KMS-11 (cell line): ENCODE results near the gene SPAG17.

Experiments used
- H2AFZ ChIP-seq: fragments of 200-600 bp; sonication (generic); 2 replicates; pipeline ENCODE4 v1.6.1; 2016; ENCODE audit warnings: antibody characterized with exemption, mixed run types, low read depth
- H3K27ac ChIP-seq: fragments of 200-600 bp; sonication (generic); 2 replicates; pipeline ENCODE4 v1.6.1; 2016; ENCODE audit warnings: mild to moderate bottlenecking, mixed run types
- H3K27me3 ChIP-seq: fragments of 200-600 bp; sonication (generic); 2 replicates; pipeline ENCODE4 v1.6.1; 2017; ENCODE audit warnings: mild to moderate bottlenecking, low read depth, mixed run types, moderate library complexity; ENCODE audit not compliant: insufficient read depth
- H3K36me3 ChIP-seq: fragments of 200-600 bp; sonication (generic); 2 replicates; pipeline ENCODE4 v1.6.1; 2017; ENCODE audit warnings: mild to moderate bottlenecking, mixed run types; ENCODE audit not compliant: insufficient read depth
- H3K4me1 ChIP-seq: fragments of 200-600 bp; sonication (generic); 2 replicates; pipeline ENCODE4 v1.6.1; 2016; ENCODE audit warnings: mild to moderate bottlenecking, low read depth, mixed run types; ENCODE audit not compliant: poor library complexity, severe bottlenecking
- H3K4me2 ChIP-seq: fragments of 200-600 bp; sonication (generic); 2 replicates; pipeline ENCODE4 v1.7.0; 2016; ENCODE audit warnings: mild to moderate bottlenecking, mixed run types
- H3K4me3 ChIP-seq: fragments of 200-600 bp; sonication (generic); IDR thresholded peaks from 2 replicates; pipeline ENCODE4 v1.6.1; 2017; ENCODE audit warnings: low read depth, low read length, mixed read lengths; ENCODE audit not compliant: insufficient read depth
- H3K79me2 ChIP-seq: fragments of 200-600 bp; sonication (generic); 2 replicates; pipeline ENCODE4 v1.6.1; 2016; ENCODE audit warnings: low read depth, mixed run types; ENCODE audit not compliant: insufficient read depth
- H3K9ac ChIP-seq: fragments of 200-600 bp; sonication (generic); 2 replicates; pipeline ENCODE4 v1.6.1; 2016; ENCODE audit warnings: mild to moderate bottlenecking, mixed run types
- H4K20me1 ChIP-seq: fragments of 200-600 bp; sonication (generic); 2 replicates; pipeline ENCODE4 v1.6.1; 2016; ENCODE audit warnings: mild to moderate bottlenecking, mixed run types; ENCODE audit not compliant: insufficient read depth
- CTCF ChIP-seq: fragments of 200-600 bp; sonication (generic); conservative IDR thresholded peaks from 2 replicates; pipeline ENCODE4 v1.6.1; 2017; ENCODE audit warnings: low read depth, mild to moderate bottlenecking, antibody characterized with exemption, low read length, moderate library complexity, mixed read lengths

Gene SPAG17

DNA sequence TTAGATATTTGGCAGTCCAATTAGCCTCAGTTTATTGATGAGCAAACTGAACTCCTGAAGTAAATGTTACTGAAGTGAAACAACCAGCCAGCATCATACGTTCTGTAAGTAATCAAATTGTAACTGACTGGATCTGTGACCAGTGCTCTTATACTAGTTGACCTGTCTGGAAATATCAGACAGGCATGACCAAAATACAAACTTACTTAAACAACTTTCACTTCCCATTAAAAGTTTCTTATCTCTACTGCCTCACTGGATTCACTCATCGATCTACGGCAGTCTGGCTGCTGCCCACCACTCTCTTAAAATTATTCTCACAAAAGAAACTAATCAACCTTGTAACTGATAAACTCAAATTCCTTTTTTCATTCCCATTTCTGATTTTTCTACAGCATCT lies 199.1 kb downstream of the SPAG17 start:
- no peak overlapping the region for H3K9ac ChIP-seq
- H3K36me3 ChIP-seq = no peaks in the 10 kb centered on the region
- H3K27me3 ChIP-seq = no peaks in the 10 kb centered on the region
- H3K4me2 ChIP-seq = no peak overlapping the region
- H4K20me1 ChIP-seq = no peaks in the 10 kb centered on the region
- no peak for TF ChIP-seq CTCF
- no peaks in the 10 kb centered on the region for H3K79me2 ChIP-seq
- no peak overlapping the region for H3K4me3 ChIP-seq
- H3K27ac ChIP-seq = no peak overlapping the region
- no peaks in the 10 kb centered on the region for H3K4me1 ChIP-seq
- no peak overlapping the region for H2AFZ ChIP-seq

- H3K4me3 ChIP-seq = no peak overlapping the region
- H3K36me3 ChIP-seq = no peaks in the 10 kb centered on the region
- no peak overlapping the region for H3K9ac ChIP-seq
- no peak overlapping the region for H3K4me2 ChIP-seq
- no peaks in the 10 kb centered on the region for H3K79me2 ChIP-seq
- no peaks in the 10 kb centered on the region for H3K4me1 ChIP-seq
- H3K27ac ChIP-seq = no peak overlapping the region
- no peaks in the 10 kb centered on the region for H4K20me1 ChIP-seq
- no peak for TF ChIP-seq CTCF
- H2AFZ ChIP-seq = no peak overlapping the region
- no peaks in the 10 kb centered on the region for H3K27me3 ChIP-seq
These were observed 199.8 kb downstream of the SPAG17 start for GRCh38 chr1:117985239-117985638.

DNA sequence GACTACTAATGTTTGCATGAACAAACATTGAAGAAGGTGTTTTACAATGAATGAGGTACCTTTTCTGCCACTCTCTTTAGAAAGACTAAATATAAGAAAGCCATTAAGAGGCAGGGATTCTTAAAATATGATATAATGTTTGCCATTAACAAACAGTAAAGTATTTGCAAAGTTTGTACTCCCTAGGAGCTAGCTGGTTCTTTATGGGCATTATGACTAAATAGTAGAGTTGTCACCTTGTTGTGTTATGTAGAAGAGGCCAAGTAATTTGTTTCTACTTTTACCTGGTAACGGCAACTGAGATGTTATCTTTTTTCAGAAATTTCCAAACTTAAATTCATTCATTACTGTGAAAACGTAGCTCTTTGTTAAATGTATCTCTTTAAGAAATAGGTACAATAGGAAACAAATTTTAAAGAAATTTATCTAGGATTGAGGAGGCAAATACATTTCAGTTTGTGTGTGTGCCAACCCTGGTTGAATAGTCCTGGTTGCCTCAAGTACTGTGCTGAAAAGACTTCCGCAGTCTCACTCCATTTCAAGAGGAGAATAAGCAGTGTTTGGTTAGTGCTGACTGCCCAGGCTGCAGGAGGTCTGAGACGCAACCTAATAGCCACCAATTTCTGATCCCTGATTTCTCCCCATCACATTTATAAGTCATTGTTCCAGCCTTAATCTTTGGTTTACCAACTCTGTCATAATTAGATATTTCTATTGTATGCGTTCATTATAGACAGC lies 203.4 kb downstream of the SPAG17 start:
- no peaks in the 10 kb centered on the region for H3K4me1 ChIP-seq
- no peaks in the 10 kb centered on the region for H3K27me3 ChIP-seq
- no peak overlapping the region for H3K27ac ChIP-seq
- H3K79me2 ChIP-seq = no peaks in the 10 kb centered on the region
- H2AFZ ChIP-seq = no peak overlapping the region
- H3K4me2 ChIP-seq = no peak overlapping the region
- H3K4me3 ChIP-seq = no peak overlapping the region
- no peaks in the 10 kb centered on the region for H4K20me1 ChIP-seq
- H3K36me3 ChIP-seq = no peaks in the 10 kb centered on the region
- H3K9ac ChIP-seq = no peak overlapping the region
- no peak for TF ChIP-seq CTCF

DNA sequence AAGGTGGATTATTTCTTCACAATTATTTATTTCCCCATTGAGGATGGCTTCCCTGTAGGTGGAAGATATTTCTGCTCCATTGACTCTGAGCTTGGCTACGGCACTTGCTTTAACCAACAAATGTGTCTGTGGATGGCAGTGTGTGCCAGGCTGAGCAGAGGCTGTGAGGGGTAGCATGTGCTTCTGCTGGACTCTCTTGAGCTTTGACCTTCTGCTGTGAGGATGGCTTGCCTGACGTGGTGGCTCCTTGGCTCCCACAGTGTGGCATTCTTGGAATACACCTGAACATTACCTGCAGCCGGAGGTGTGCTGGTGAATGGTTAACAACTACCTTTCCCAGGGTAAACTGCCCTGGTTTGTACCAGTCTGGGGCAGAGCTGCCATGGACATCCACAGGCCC lies 208.6 kb downstream of the SPAG17 start:
- Histone ChIP-seq H3K4me3 (no peak overlapping the region), H3K9ac (no peak overlapping the region), H3K27ac (no peak overlapping the region), H2AFZ (no peak overlapping the region), H3K79me2 (no peaks in the 10 kb centered on the region), H4K20me1 (no peaks in the 10 kb centered on the region), H3K4me1 (no peaks in the 10 kb centered on the region), H3K4me2 (no peak overlapping the region), H3K27me3 (no peaks in the 10 kb centered on the region), H3K36me3 (no peaks in the 10 kb centered on the region)
- TF ChIP-seq CTCF = no peak
